PC-3 (cell line): Measurements from ENCODE around the gene SNTA1.

Experiments
- CTCF ChIP-seq: fragments of 300-600 bp; sonication (generic); conservative IDR thresholded peaks from 2 replicates; pipeline ENCODE4 v1.5.1; 2017; ENCODE audit warnings: antibody characterized with exemption, low read depth, mild to moderate bottlenecking, low read length
- EZH2 ChIP-seq: fragments of 300-600 bp; sonication (generic); IDR thresholded peaks from one replicate; pipeline ENCODE4 v1.6.1; 2017; ENCODE audit warnings: antibody characterized with exemption, mild to moderate bottlenecking, low read length; ENCODE audit not compliant: unreplicated experiment

DNA sequence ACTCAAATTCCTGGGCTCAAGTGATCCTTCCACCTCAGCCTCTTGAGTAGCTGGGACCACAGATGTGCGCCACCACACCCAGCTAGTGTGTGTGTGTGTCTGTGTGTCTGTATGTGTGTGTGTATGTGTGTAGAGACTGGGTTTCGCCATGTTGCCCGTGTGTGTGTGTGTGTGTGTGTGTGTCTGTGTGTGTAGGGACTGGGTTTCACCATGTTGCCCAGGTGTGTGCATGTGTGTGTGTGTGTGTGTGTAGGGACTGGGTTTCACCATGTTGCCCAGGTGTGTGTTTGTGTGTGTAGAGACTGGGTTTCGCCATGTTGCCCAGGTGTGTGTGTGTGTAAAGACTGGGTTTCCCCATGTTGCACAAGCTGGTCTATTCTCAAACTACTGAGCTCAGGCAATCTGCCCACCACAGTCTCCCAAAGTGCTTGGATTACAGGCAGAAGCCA lies 70.5 kb downstream of the SNTA1 start:
- TF ChIP-seq CTCF (no peak), EZH2 (no peak)
